Neuronal stem cell (in vitro differentiated cells): Measurements from ENCODE around the gene UGT2B28.
"Not testable (repeated sequence)": the region's sequence is repeated elsewhere in the genome, so short reads cannot be mapped to it uniquely, and the experiment has no call there.

Source experiments
- DNase-seq: peaks from one replicate; pipeline ENCODE4 v3.0.0-alpha.2; 2013; ENCODE audit warnings: low spot score
- H2AFZ ChIP-seq: one replicate; pipeline ENCODE4 v1.6.1; 2013; ENCODE audit warnings: mild to moderate bottlenecking, low read length, inconsistent platforms
- H2AK5ac ChIP-seq: 2 replicates; pipeline ENCODE4 v1.6.1; 2013; ENCODE audit warnings: low read depth, mild to moderate bottlenecking, inconsistent platforms, low read length, moderate library complexity, mixed read lengths
- H2BK120ac ChIP-seq: 2 replicates; pipeline ENCODE4 v1.6.1; 2013; ENCODE audit warnings: low read depth, mild to moderate bottlenecking, inconsistent platforms, low read length, moderate library complexity, mixed read lengths
- H2BK12ac ChIP-seq: one replicate; pipeline ENCODE4 v1.6.1; 2013; ENCODE audit warnings: low read length, inconsistent platforms
- H2BK15ac ChIP-seq: 2 replicates; pipeline ENCODE4 v1.6.1; 2013; ENCODE audit warnings: mild to moderate bottlenecking, low read length, inconsistent platforms, mixed read lengths
- H2BK5ac ChIP-seq: one replicate; pipeline ENCODE4 v1.6.1; 2013; ENCODE audit warnings: inconsistent platforms, mild to moderate bottlenecking, low read length, moderate library complexity
- H3K14ac ChIP-seq: one replicate; pipeline ENCODE4 v1.6.1; 2013; ENCODE audit warnings: low read length, inconsistent platforms
- H3K18ac ChIP-seq: 2 replicates; pipeline ENCODE4 v1.6.1; 2013; ENCODE audit warnings: low read length, inconsistent platforms
- H3K23ac ChIP-seq: 2 replicates; pipeline ENCODE4 v1.6.1; 2013; ENCODE audit warnings: low read depth, mild to moderate bottlenecking, mixed read lengths, low read length, inconsistent platforms; ENCODE audit not compliant: poor library complexity
- H3K27ac ChIP-seq: replicated peaks from 3 replicates; pipeline ENCODE4 v1.5.1; 2013; ENCODE audit warnings: low read length, inconsistent platforms
- H3K27me3 ChIP-seq, 3 experiments: 2 replicates each; pipeline ENCODE4 v1.6.1; 2013; ENCODE audit warnings: low read length in 3 of 3, mild to moderate bottlenecking in 2 of 3, inconsistent platforms in 1 of 3, low read depth in 1 of 3, mixed read lengths in 1 of 3, moderate library complexity in 1 of 3; ENCODE audit not compliant: control insufficient read depth in 3 of 3, insufficient read depth in 3 of 3
- H3K36me3 ChIP-seq, 2 donors: replicated peaks in 1 of 2; 2 replicates each; pipeline ENCODE4 v1.6.1; 2013; ENCODE audit warnings: low read length in 2 of 2; ENCODE audit not compliant: control insufficient read depth in 2 of 2, insufficient read depth in 2 of 2
- H3K4ac ChIP-seq: 2 replicates; pipeline ENCODE4 v1.6.1; 2013; ENCODE audit warnings: inconsistent platforms, mild to moderate bottlenecking, low read length, moderate library complexity
- H3K4me1 ChIP-seq, 2 donors: 1 replicate in 1 of 2; 2 replicates in 1 of 2; pipeline ENCODE4 v1.6.1; 2013; ENCODE audit warnings: low read length in 2 of 2, low read depth in 1 of 2; ENCODE audit not compliant: control insufficient read depth in 2 of 2, insufficient read depth in 1 of 2
- H3K4me2 ChIP-seq: one replicate; pipeline ENCODE4 v1.6.1; 2013; ENCODE audit warnings: mild to moderate bottlenecking, low read length, inconsistent platforms; ENCODE audit not compliant: insufficient read depth, poor library complexity, severe bottlenecking
- H3K4me3 ChIP-seq, 2 donors: 2 replicates each; pipeline ENCODE4 v1.5.1; 2013; ENCODE audit warnings: low read length in 2 of 2, mild to moderate bottlenecking in 2 of 2, inconsistent platforms in 1 of 2, moderate library complexity in 1 of 2
- H3K79me1 ChIP-seq: one replicate; pipeline ENCODE4 v1.6.1; 2013; ENCODE audit warnings: low read depth, mild to moderate bottlenecking, inconsistent platforms, low read length, moderate library complexity
- H3K9ac ChIP-seq: one replicate; pipeline ENCODE4 v1.6.1; 2013; ENCODE audit warnings: mild to moderate bottlenecking, low read depth, low read length, inconsistent platforms; ENCODE audit not compliant: poor library complexity
- H3K9me3 ChIP-seq, 2 donors: replicated peaks in 1 of 2; 2 replicates each; pipeline versions ENCODE3 to v1.6.1; 2013; ENCODE audit warnings: low read length in 2 of 2, mild to moderate bottlenecking in 2 of 2, inconsistent platforms in 1 of 2, low read depth in 1 of 2, mixed read lengths in 1 of 2, moderate library complexity in 1 of 2; ENCODE audit not compliant: control insufficient read depth in 2 of 2, insufficient read depth in 1 of 2
- H4K8ac ChIP-seq: one replicate; pipeline ENCODE4 v1.6.1; 2013; ENCODE audit warnings: low read depth, mild to moderate bottlenecking, inconsistent platforms, low read length, moderate library complexity
- H4K91ac ChIP-seq: one replicate; pipeline ENCODE4 v1.6.1; 2013; ENCODE audit warnings: low read length, low read depth, mild to moderate bottlenecking, inconsistent platforms; ENCODE audit not compliant: poor library complexity
- WGBS, 2 donors: extraction: QIAGEN DNeasy Blood & Tissue Kit; methylation state at CpG; one replicate each; pipeline ENCODE4 v1.1.7; 2013; ENCODE audit warnings: missing lambda C conversion rate in 2 of 2, mixed read lengths in 1 of 2; ENCODE audit not compliant: insufficient read length in 2 of 2, insufficient replicate concordance in 1 of 2; ENCODE audit errors: extremely low coverage in 2 of 2; 5-methylcytosine and 5-hydroxymethylcytosine counted together

Gene UGT2B28

GRCh38 chr4:69241746-69242145 lies 38.5 kb upstream of the UGT2B28 start:
- not testable (repeated sequence) for H3K4ac ChIP-seq, H4K8ac ChIP-seq, H3K27me3 ChIP-seq, H2AFZ ChIP-seq, H3K27ac ChIP-seq, H3K36me3 ChIP-seq, H3K79me1 ChIP-seq, H2BK12ac ChIP-seq, H4K91ac ChIP-seq, H2BK120ac ChIP-seq, H2AK5ac ChIP-seq, H2BK15ac ChIP-seq, H2BK5ac ChIP-seq, H3K4me3 ChIP-seq, H3K4me2 ChIP-seq, H3K9me3 ChIP-seq, H3K14ac ChIP-seq, H3K23ac ChIP-seq, H3K9ac ChIP-seq, DNase-seq, H3K18ac ChIP-seq, H3K4me1 ChIP-seq
- no CpG with 5 or more reads among the region's 2 CpGs for WGBS, 2 donors

- not testable (repeated sequence) for H3K36me3 ChIP-seq, H3K4me3 ChIP-seq, H2BK12ac ChIP-seq, H3K14ac ChIP-seq, H4K91ac ChIP-seq, H3K9me3 ChIP-seq, DNase-seq, H4K8ac ChIP-seq, H3K79me1 ChIP-seq, H3K27ac ChIP-seq, H3K9ac ChIP-seq, H2AFZ ChIP-seq, H2BK15ac ChIP-seq, H3K4me2 ChIP-seq, H2BK5ac ChIP-seq, H2BK120ac ChIP-seq, H2AK5ac ChIP-seq, H3K4ac ChIP-seq, H3K4me1 ChIP-seq, H3K23ac ChIP-seq, H3K18ac ChIP-seq, H3K27me3 ChIP-seq
- WGBS, 2 donors: no CpG with 5 or more reads among the region's 3 CpGs
These were observed 37.6 kb upstream of the UGT2B28 start for GRCh38 chr4:69242562-69243240.

GRCh38 chr4:69250884-69251283 lies 29.4 kb upstream of the UGT2B28 start:
- not testable (repeated sequence) for H2BK5ac ChIP-seq, H2AK5ac ChIP-seq, H2BK15ac ChIP-seq, H3K9ac ChIP-seq, H3K23ac ChIP-seq, H4K91ac ChIP-seq, H3K79me1 ChIP-seq, H3K27me3 ChIP-seq, H3K18ac ChIP-seq, H2BK12ac ChIP-seq, H4K8ac ChIP-seq, H3K4ac ChIP-seq, H2BK120ac ChIP-seq, H3K4me1 ChIP-seq, H3K36me3 ChIP-seq, H3K4me3 ChIP-seq, DNase-seq, H3K14ac ChIP-seq, H3K9me3 ChIP-seq, H2AFZ ChIP-seq, H3K27ac ChIP-seq, H3K4me2 ChIP-seq
- WGBS, 2 donors: no CpG with 5 or more reads among the region's 2 CpGs

- H3K27ac ChIP-seq, H3K4me3 ChIP-seq, H4K91ac ChIP-seq, H3K9ac ChIP-seq, H3K4me2 ChIP-seq, DNase-seq, H2BK120ac ChIP-seq, H2BK15ac ChIP-seq, H2BK12ac ChIP-seq, H4K8ac ChIP-seq, H3K27me3 ChIP-seq, H3K23ac ChIP-seq, H3K4me1 ChIP-seq, H3K36me3 ChIP-seq, H2AFZ ChIP-seq, H3K18ac ChIP-seq, H2BK5ac ChIP-seq, H3K4ac ChIP-seq, H3K79me1 ChIP-seq, H3K14ac ChIP-seq, H2AK5ac ChIP-seq, H3K9me3 ChIP-seq: not testable (repeated sequence)
- no CpG with 5 or more reads among the region's 3 CpGs for WGBS, 2 donors
These were observed 27.0 kb upstream of the UGT2B28 start for GRCh38 chr4:69253147-69253772.
